SK-N-SH (cell line): ENCODE data around the gene EFHC1. TPM values are rescaled to one million over a fixed set of nuclear protein-coding genes. Genes with fewer than 3 reads are reported as not detected.

Experiments
- CTCF ChIA-PET: fragments of 300-600, 350-600 bp; formaldehyde crosslinking; extraction: SDS; loops from one replicate; lab custom pipeline; 2021; lab: Yijun Ruan, JAX
- POLR2A ChIA-PET: fragments of 350-600 bp; sonication (Branson Sonifier 250); formaldehyde crosslinking; extraction: SDS; loops from one replicate; lab custom pipeline; 2020; ENCODE audit warnings: antibody characterized with exemption, inconsistent platforms; lab: Yijun Ruan, JAX
- DNase-seq: peaks from one replicate; pipeline ENCODE4 v3.0.0; 2012
- H2AFZ ChIP-seq: fragments of 200-600 bp; sonication (generic); 2 replicates; pipeline ENCODE4 v1.8.1; 2016; ENCODE audit warnings: antibody characterized with exemption, mild to moderate bottlenecking, low read depth
- H3F3A ChIP-seq: fragments of 200-600 bp; sonication (generic); replicated peaks from 2 replicates; pipeline ENCODE3; 2016; ENCODE audit warnings: antibody characterized with exemption, mild to moderate bottlenecking; ENCODE audit not compliant: insufficient read depth
- H3K27ac ChIP-seq, 2 experiments: fragments of 200-500 bp in 1 of 2; fragments of 200-600 bp in 1 of 2; sonication (Bioruptor generic) in 1 of 2; sonication (generic), shearing (Covaris generic) in 1 of 2; 2 replicates each; pipeline versions ENCODE4 v1.5.1 to v1.6.1; 2014 to 2016; ENCODE audit warnings: low read depth in 2 of 2, inconsistent platforms in 1 of 2, low read length in 1 of 2, mild to moderate bottlenecking in 1 of 2, mixed read lengths in 1 of 2
- H3K27me3 ChIP-seq: fragments of 200-600 bp; sonication (generic), shearing (Covaris generic); 2 replicates; pipeline ENCODE4 v1.6.1; 2016; ENCODE audit warnings: mixed run types; ENCODE audit not compliant: insufficient read depth
- H3K36me3 ChIP-seq, 2 experiments: fragments of 200-500 bp in 1 of 2; fragments of 200-600 bp in 1 of 2; sonication (Bioruptor generic) in 1 of 2; sonication (generic) in 1 of 2; replicated peaks in 1 of 2; 2 replicates each; pipeline versions ENCODE3 to v1.5.1; 2014 to 2016; ENCODE audit warnings: low read length in 1 of 2, mild to moderate bottlenecking in 1 of 2; ENCODE audit not compliant: insufficient read depth in 2 of 2, control insufficient read depth in 1 of 2
- H3K4me1 ChIP-seq, 2 experiments: fragments of 200-500 bp in 1 of 2; fragments of 200-600 bp in 1 of 2; sonication (Bioruptor generic) in 1 of 2; sonication (generic), shearing (Covaris generic) in 1 of 2; 2 replicates each; pipeline versions ENCODE4 v1.5.1 to v1.6.1; 2014 to 2016; ENCODE audit warnings: low read depth in 1 of 2, low read length in 1 of 2, mixed run types in 1 of 2; ENCODE audit not compliant: insufficient read depth in 2 of 2, control insufficient read depth in 1 of 2
- H3K4me2 ChIP-seq: fragments of 200-600 bp; sonication (generic), shearing (Covaris generic); 2 replicates; pipeline ENCODE4 v1.6.1; 2017; ENCODE audit warnings: mixed run types
- H3K4me3 ChIP-seq, 2 experiments: fragments of 200-500 bp in 1 of 2; fragments of 200-600 bp in 1 of 2; sonication (Bioruptor generic) in 1 of 2; sonication (generic), shearing (Covaris generic) in 1 of 2; 2 replicates each; pipeline versions ENCODE4 v1.5.1 to v1.8.1; 2014 to 2016; ENCODE audit warnings: low read depth in 2 of 2, inconsistent platforms in 1 of 2, low read length in 1 of 2, mild to moderate bottlenecking in 1 of 2, mixed read lengths in 1 of 2, moderate library complexity in 1 of 2
- H3K79me2 ChIP-seq: fragments of 200-600 bp; sonication (generic); 2 replicates; pipeline ENCODE4 v1.8.1; 2017; ENCODE audit warnings: mild to moderate bottlenecking; ENCODE audit not compliant: insufficient read depth
- H3K9ac ChIP-seq: fragments of 200-600 bp; sonication (generic); 2 replicates; pipeline ENCODE4 v1.6.1; 2017; ENCODE audit warnings: mixed run types
- H3K9me2 ChIP-seq: fragments of 200-600 bp; sonication (generic); 2 replicates; pipeline ENCODE4 v1.6.1; 2017; ENCODE audit warnings: mixed run types
- H3K9me3 ChIP-seq: fragments of 200-600 bp; sonication (generic); 2 replicates; pipeline ENCODE4 v1.6.1; 2017; ENCODE audit warnings: mixed run types, mild to moderate bottlenecking, moderate library complexity
- H4K20me1 ChIP-seq: fragments of 200-600 bp; sonication (generic); 2 replicates; pipeline ENCODE4 v1.6.1; 2017; ENCODE audit warnings: mild to moderate bottlenecking, mixed run types; ENCODE audit not compliant: insufficient read depth
- ELF1 ChIP-seq: IDR thresholded peaks from 2 replicates; pipeline ENCODE4 v1.4.0; 2012
- FOXJ3 ChIP-seq: sonication (generic); formaldehyde crosslinking; IDR thresholded peaks from 2 replicates; pipeline ENCODE4 v1.5.1; 2020; ENCODE audit warnings: mild to moderate bottlenecking, missing genetic modification reagents
- GABPA ChIP-seq: IDR thresholded peaks from 2 replicates; pipeline ENCODE4 v1.4.0; 2012; ENCODE audit warnings: low read depth, mild to moderate bottlenecking
- JUND ChIP-seq: IDR thresholded peaks from 2 replicates; pipeline ENCODE4 v1.4.0; 2012
- MEF2A ChIP-seq: IDR thresholded peaks from 2 replicates; pipeline ENCODE4 v1.4.0; 2012; ENCODE audit warnings: low read depth, borderline replicate concordance
- NFIC ChIP-seq: IDR thresholded peaks from 2 replicates; pipeline ENCODE4 v1.4.0; 2012; ENCODE audit warnings: borderline replicate concordance
- RFX5 ChIP-seq: IDR thresholded peaks from 2 replicates; pipeline ENCODE4 v1.6.1; 2012; ENCODE audit warnings: mild to moderate bottlenecking, improper control_type of control experiment, low read length
- RXRA ChIP-seq: IDR thresholded peaks from 2 replicates; pipeline ENCODE4 v1.4.0; 2012; ENCODE audit warnings: low read depth, mild to moderate bottlenecking, borderline replicate concordance
- SMC3 ChIP-seq: IDR thresholded peaks from 2 replicates; pipeline ENCODE4 v1.6.1; 2012; ENCODE audit warnings: low read depth, low read length, improper control_type of control experiment
- TAF1 ChIP-seq: IDR thresholded peaks from 2 replicates; pipeline ENCODE4 v1.6.1; 2012; ENCODE audit warnings: low read depth, mild to moderate bottlenecking, low read length, moderate library complexity, borderline replicate concordance
- TEAD4 ChIP-seq: IDR thresholded peaks from 2 replicates; pipeline ENCODE4 v1.4.0; 2012; ENCODE audit warnings: mild to moderate bottlenecking, borderline replicate concordance; ENCODE audit not compliant: insufficient read depth
- WGBS: methylation state at CpG from one replicate; pipeline ENCODE4 v1.1.6; 2017; ENCODE audit warnings: low lambda C conversion rate; 5-methylcytosine and 5-hydroxymethylcytosine counted together
- polyA plus RNA-seq, 3 experiments: library from polyadenylated mRNA; depleted of rRNA; stranded (reverse); fragments of >200 nt; gene quantifications; 2 replicates each; pipeline ENCODE4 v1.2.3, GENCODE V29; 2012
- TF ChIP-seq, protein P1 (sequence below): IDR thresholded peaks from 2 replicates; pipeline ENCODE4; 2012
- TF ChIP-seq, protein P2 (sequence below): IDR thresholded peaks from 2 replicates; pipeline ENCODE4 v1.4.0; 2012; ENCODE audit warnings: low read depth, borderline replicate concordance
- TF ChIP-seq, protein P3 (sequence below): IDR thresholded peaks from 2 replicates; pipeline ENCODE4 v1.6.1; 2012; ENCODE audit warnings: mild to moderate bottlenecking, low read depth, low read length, moderate library complexity
- TF ChIP-seq, protein P4 (sequence below): IDR thresholded peaks from 2 replicates; pipeline ENCODE4 v1.4.0; 2012; ENCODE audit warnings: low read depth
- TF ChIP-seq, protein P5 (sequence below): fragments of 150-350 bp; IDR thresholded peaks from 2 replicates; pipeline ENCODE4 v1.6.1; 2017; ENCODE audit warnings: antibody characterized with exemption, low read length, low read depth, borderline replicate concordance
- TF ChIP-seq, protein P6 (sequence below): fragments of 150-350 bp; IDR thresholded peaks from 2 replicates; pipeline ENCODE4 v1.6.1; 2016; ENCODE audit warnings: mild to moderate bottlenecking, low read depth, low read length

Gene EFHC1
- polyA plus RNA-seq, 1 of the 3 experiments (the other 2 are of a cell fraction): 39.4 TPM

DNA sequence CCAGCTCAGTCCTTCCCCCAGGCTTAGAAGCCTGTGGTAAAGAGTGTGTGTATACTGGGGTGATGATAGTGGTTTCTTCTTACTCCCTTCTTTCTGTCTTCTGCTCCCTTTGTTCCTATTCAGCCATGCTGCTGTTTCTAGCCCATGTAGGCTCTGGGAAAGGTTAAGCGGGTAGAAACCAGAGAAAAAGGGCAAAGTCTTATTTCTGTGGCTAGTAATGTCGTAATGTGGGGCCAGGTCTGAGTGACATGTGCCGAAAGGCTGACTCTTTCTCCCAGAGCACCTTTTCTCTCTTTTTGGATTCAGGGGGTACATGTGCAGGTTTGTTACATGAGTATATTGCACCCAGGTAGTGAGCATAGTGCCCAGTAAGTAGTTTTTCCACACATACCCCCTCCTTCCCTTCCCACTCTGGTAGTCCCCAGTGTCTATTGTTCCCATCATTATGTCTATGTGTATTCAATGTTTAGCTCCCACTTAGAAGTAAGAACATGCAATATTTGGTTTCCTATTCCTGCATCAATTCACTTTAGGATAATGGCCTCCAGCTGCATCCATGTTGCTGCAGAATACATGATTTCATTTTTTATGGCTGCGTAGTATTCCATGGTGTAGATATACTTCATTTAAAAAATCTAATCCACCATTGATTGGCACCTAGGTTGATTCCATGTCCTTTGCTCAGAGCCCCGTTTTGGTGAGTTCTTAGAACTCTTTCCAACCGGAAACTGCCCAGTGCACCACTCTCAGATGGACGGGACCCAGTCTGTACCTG lies 74.3 kb downstream of the EFHC1 start:
- Histone ChIP-seq H3K36me3 (peaks cover 22 to 23% of the 10 kb centered on the region in 2 experiments), H2AFZ (no peak overlapping the region), H3K4me3 (no peak overlapping the region), H3K9ac (no peak overlapping the region), H3K4me1 (peaks cover 0 to 14% of the 10 kb centered on the region in 2 experiments; a peak in 1 of 4 replicates), H4K20me1 (no peaks in the 10 kb centered on the region), H3K9me3 (no peaks in the 10 kb centered on the region), H3K4me2 (no peak overlapping the region), H3K27ac (no peak overlapping the region), H3K79me2 (no peaks in the 10 kb centered on the region), H3F3A (peaks cover 31% of the 10 kb centered on the region), H3K27me3 (no peaks in the 10 kb centered on the region), H3K9me2 (no peaks in the 10 kb centered on the region)
- ChIA-PET CTCF (interaction anchor here (0.8 to 2.0 kb wide), 3 partner anchors 78 to 82 kb away, joined by 3 to 7 read pairs (median 5); partner anchors contain the start of gene TRAM2), POLR2A (no interaction called here)
- WGBS: 94% methylated on average over 7 of the region's 7 CpGs
- no peak for DNase-seq
- TF ChIP-seq JUND (no peak), RXRA (no peak), ELF1 (no peak), GABPA (no peak), TEAD4 (no peak), FOXJ3 (CRISPR knock-in tag) (no peak), MEF2A (no peak), NFIC (no peak), RFX5 (no peak), SMC3 (no peak), TAF1 (no peak)
- TF ChIP-seq, protein P1, sequence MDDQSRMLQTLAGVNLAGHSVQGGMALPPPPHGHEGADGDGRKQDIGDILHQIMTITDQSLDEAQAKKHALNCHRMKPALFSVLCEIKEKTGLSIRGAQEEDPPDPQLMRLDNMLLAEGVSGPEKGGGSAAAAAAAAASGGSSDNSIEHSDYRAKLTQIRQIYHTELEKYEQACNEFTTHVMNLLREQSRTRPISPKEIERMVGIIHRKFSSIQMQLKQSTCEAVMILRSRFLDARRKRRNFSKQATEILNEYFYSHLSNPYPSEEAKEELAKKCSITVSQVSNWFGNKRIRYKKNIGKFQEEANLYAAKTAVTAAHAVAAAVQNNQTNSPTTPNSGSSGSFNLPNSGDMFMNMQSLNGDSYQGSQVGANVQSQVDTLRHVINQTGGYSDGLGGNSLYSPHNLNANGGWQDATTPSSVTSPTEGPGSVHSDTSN: no peak
- TF ChIP-seq, protein P2, sequence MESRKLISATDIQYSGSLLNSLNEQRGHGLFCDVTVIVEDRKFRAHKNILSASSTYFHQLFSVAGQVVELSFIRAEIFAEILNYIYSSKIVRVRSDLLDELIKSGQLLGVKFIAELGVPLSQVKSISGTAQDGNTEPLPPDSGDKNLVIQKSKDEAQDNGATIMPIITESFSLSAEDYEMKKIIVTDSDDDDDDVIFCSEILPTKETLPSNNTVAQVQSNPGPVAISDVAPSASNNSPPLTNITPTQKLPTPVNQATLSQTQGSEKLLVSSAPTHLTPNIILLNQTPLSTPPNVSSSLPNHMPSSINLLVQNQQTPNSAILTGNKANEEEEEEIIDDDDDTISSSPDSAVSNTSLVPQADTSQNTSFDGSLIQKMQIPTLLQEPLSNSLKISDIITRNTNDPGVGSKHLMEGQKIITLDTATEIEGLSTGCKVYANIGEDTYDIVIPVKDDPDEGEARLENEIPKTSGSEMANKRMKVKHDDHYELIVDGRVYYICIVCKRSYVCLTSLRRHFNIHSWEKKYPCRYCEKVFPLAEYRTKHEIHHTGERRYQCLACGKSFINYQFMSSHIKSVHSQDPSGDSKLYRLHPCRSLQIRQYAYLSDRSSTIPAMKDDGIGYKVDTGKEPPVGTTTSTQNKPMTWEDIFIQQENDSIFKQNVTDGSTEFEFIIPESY: no peak
- TF ChIP-seq, protein P3, sequence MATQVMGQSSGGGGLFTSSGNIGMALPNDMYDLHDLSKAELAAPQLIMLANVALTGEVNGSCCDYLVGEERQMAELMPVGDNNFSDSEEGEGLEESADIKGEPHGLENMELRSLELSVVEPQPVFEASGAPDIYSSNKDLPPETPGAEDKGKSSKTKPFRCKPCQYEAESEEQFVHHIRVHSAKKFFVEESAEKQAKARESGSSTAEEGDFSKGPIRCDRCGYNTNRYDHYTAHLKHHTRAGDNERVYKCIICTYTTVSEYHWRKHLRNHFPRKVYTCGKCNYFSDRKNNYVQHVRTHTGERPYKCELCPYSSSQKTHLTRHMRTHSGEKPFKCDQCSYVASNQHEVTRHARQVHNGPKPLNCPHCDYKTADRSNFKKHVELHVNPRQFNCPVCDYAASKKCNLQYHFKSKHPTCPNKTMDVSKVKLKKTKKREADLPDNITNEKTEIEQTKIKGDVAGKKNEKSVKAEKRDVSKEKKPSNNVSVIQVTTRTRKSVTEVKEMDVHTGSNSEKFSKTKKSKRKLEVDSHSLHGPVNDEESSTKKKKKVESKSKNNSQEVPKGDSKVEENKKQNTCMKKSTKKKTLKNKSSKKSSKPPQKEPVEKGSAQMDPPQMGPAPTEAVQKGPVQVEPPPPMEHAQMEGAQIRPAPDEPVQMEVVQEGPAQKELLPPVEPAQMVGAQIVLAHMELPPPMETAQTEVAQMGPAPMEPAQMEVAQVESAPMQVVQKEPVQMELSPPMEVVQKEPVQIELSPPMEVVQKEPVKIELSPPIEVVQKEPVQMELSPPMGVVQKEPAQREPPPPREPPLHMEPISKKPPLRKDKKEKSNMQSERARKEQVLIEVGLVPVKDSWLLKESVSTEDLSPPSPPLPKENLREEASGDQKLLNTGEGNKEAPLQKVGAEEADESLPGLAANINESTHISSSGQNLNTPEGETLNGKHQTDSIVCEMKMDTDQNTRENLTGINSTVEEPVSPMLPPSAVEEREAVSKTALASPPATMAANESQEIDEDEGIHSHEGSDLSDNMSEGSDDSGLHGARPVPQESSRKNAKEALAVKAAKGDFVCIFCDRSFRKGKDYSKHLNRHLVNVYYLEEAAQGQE: no peak
- TF ChIP-seq, protein P4, sequence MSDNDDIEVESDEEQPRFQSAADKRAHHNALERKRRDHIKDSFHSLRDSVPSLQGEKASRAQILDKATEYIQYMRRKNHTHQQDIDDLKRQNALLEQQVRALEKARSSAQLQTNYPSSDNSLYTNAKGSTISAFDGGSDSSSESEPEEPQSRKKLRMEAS: no peak
- TF ChIP-seq, protein P5, sequence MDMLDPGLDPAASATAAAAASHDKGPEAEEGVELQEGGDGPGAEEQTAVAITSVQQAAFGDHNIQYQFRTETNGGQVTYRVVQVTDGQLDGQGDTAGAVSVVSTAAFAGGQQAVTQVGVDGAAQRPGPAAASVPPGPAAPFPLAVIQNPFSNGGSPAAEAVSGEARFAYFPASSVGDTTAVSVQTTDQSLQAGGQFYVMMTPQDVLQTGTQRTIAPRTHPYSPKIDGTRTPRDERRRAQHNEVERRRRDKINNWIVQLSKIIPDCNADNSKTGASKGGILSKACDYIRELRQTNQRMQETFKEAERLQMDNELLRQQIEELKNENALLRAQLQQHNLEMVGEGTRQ: no peak
- TF ChIP-seq, protein P6, sequence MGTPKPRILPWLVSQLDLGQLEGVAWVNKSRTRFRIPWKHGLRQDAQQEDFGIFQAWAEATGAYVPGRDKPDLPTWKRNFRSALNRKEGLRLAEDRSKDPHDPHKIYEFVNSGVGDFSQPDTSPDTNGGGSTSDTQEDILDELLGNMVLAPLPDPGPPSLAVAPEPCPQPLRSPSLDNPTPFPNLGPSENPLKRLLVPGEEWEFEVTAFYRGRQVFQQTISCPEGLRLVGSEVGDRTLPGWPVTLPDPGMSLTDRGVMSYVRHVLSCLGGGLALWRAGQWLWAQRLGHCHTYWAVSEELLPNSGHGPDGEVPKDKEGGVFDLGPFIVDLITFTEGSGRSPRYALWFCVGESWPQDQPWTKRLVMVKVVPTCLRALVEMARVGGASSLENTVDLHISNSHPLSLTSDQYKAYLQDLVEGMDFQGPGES: no peak
